HepG2 (cell line): ENCODE measurements around the gene GNG7. TPM values are rescaled to one million over a fixed set of nuclear protein-coding genes. Genes with fewer than 3 reads are reported as not detected.

ENCODE experiments used
- ATAC-seq: fragments of 200-7000 bp; cut with Tn5 transposase; 3 replicates; pipeline ENCODE4 v1.9.1; 2020; ENCODE audit warnings: mild to moderate bottlenecking, moderate library complexity
- BruUV-seq: library from RNA; stranded (reverse); fragments of 400-500 nt; replicated peaks from 2 replicates; lab custom pipeline; 2021; lab: Mats Ljungman, UMichigan
- CTCF ChIA-PET: fragments of 300-600 bp; formaldehyde crosslinking; extraction: SDS; loops from one replicate; lab custom pipeline; 2021; ENCODE audit warnings: low total read pairs, inconsistent platforms, low intra/inter-chr PET ratio; lab: Yijun Ruan, JAX
- POLR2A ChIA-PET: fragments of 350-600 bp; sonication (Branson Sonifier 250); formaldehyde crosslinking; loops from one replicate; lab custom pipeline; 2020; ENCODE audit warnings: antibody characterized with exemption, inconsistent platforms; lab: Yijun Ruan, JAX
- DNase-seq: peaks from one replicate; pipeline ENCODE4 v3.0.0-alpha.2; 2015; ENCODE audit warnings: low spot score
- FAIRE-seq: peaks from 3 replicates; lab custom pipeline; 2011; peaks lifted over from hg19 to GRCh38; lab: Jason Lieb, UNC
- H2AFZ ChIP-seq: one replicate; pipeline ENCODE4 v1.6.1; 2011; ENCODE audit warnings: low read length, inconsistent platforms
- H3K27ac ChIP-seq: fragments of 300-600 bp; 3 replicates; pipeline ENCODE4 v1.8.0; 2011; ENCODE audit warnings: mixed run types, mild to moderate bottlenecking, mixed read lengths, low read length, inconsistent platforms; ENCODE audit not compliant: insufficient read depth; ENCODE audit errors: extremely low read length
- H3K27me3 ChIP-seq, 2 experiments: fragments of 200-600 bp in 1 of 2; 2 replicates in 1 of 2; 3 replicates in 1 of 2; pipeline versions ENCODE4 v1.6.0 to v1.8.0; 2011; ENCODE audit warnings: low read length in 2 of 2, mild to moderate bottlenecking in 2 of 2, moderate library complexity in 2 of 2, inconsistent platforms in 1 of 2; ENCODE audit not compliant: insufficient read depth in 2 of 2, control insufficient read depth in 1 of 2
- H3K36me3 ChIP-seq, 2 experiments: fragments of 200-600 bp in 1 of 2; replicated peaks in 1 of 2; 2 replicates in 1 of 2; 3 replicates in 1 of 2; pipeline versions ENCODE4 v1.5.1 to v1.8.0; 2011; ENCODE audit warnings: low read length in 2 of 2, inconsistent platforms in 1 of 2; ENCODE audit not compliant: insufficient read depth in 2 of 2, control insufficient read depth in 1 of 2
- H3K4me1 ChIP-seq: 2 replicates; pipeline ENCODE4 v1.5.1; 2012; ENCODE audit warnings: low read length, inconsistent platforms; ENCODE audit not compliant: insufficient read depth
- H3K4me2 ChIP-seq: 2 replicates; pipeline ENCODE4 v1.6.0; 2011; ENCODE audit warnings: low read depth, low read length, inconsistent platforms
- H3K4me3 ChIP-seq, 3 experiments: fragments of 200-600 bp in 1 of 3; sonication (generic), shearing (Covaris generic) in 1 of 3; replicated peaks in 1 of 3; 2 replicates each; pipeline ENCODE4 v1.5.1; 2011 to 2016; ENCODE audit warnings: low read length in 3 of 3, inconsistent platforms in 2 of 3, low read depth in 2 of 3, mild to moderate bottlenecking in 2 of 3, control low read depth in 1 of 3, mixed read lengths in 1 of 3; ENCODE audit not compliant: insufficient read depth in 1 of 3
- H3K79me2 ChIP-seq: one replicate; pipeline ENCODE4 v1.6.1; 2011; ENCODE audit warnings: low read length, inconsistent platforms; ENCODE audit not compliant: insufficient read depth
- H3K9ac ChIP-seq: 2 replicates; pipeline ENCODE4 v1.6.0; 2011; ENCODE audit warnings: mild to moderate bottlenecking, low read depth, low read length, inconsistent platforms; ENCODE audit not compliant: insufficient read depth
- H3K9me3 ChIP-seq: 2 replicates; pipeline ENCODE4 v1.5.1; 2012; ENCODE audit warnings: mild to moderate bottlenecking, low read length
- H4K20me1 ChIP-seq: 2 replicates; pipeline ENCODE4 v1.6.0; 2011; ENCODE audit warnings: inconsistent platforms, mild to moderate bottlenecking, low read length, moderate library complexity; ENCODE audit not compliant: insufficient read depth
- DPF2 ChIP-seq: sonication (generic); formaldehyde crosslinking; IDR thresholded peaks from 2 replicates; pipeline ENCODE4 v1.4.0; 2020; ENCODE audit warnings: mild to moderate bottlenecking, low read depth, missing genetic modification reagents, borderline replicate concordance
- GABPB1 ChIP-seq: IDR thresholded peaks from 2 replicates; pipeline ENCODE4 v1.6.1; 2016; ENCODE audit warnings: mild to moderate bottlenecking, missing genetic modification reagents, moderate library complexity, missing compliant biosample characterization
- HES4 ChIP-seq: sonication (generic); formaldehyde crosslinking; IDR thresholded peaks from 2 replicates; pipeline ENCODE4 v1.9.0; 2021; ENCODE audit warnings: mild to moderate bottlenecking, missing genetic modification reagents, borderline replicate concordance
- JDP2 ChIP-seq: sonication (generic); formaldehyde crosslinking; IDR thresholded peaks from 2 replicates; pipeline ENCODE4 v1.8.1; 2022; ENCODE audit warnings: missing genetic modification reagents, borderline replicate concordance
- MTF2 ChIP-seq: sonication (generic); formaldehyde crosslinking; IDR thresholded peaks from 2 replicates; pipeline ENCODE4 v1.5.0; 2020; ENCODE audit warnings: missing genetic modification reagents, borderline replicate concordance
- NR2F2 ChIP-seq: IDR thresholded peaks from 2 replicates; pipeline ENCODE4 v1.6.1; 2012; ENCODE audit warnings: low read depth, inconsistent platforms, borderline replicate concordance
- POLR2A ChIP-seq, 2 experiments: IDR thresholded peaks; 2 replicates each; pipeline ENCODE4 v1.6.1; 2011; ENCODE audit warnings: low read depth in 2 of 2, low read length in 2 of 2, mild to moderate bottlenecking in 1 of 2, moderate library complexity in 1 of 2; ENCODE audit not compliant: insufficient read depth in 1 of 2
- RBAK ChIP-seq: sonication (generic); formaldehyde crosslinking; IDR thresholded peaks from 2 replicates; pipeline ENCODE4 v1.5.1; 2020; ENCODE audit warnings: mild to moderate bottlenecking, missing genetic modification reagents
- RBM22 ChIP-seq: fragments of 200-400 bp; formaldehyde crosslinking; optimal IDR thresholded peaks from 2 replicates; pipeline ENCODE3; 2017; ENCODE audit warnings: mild to moderate bottlenecking, low read length, moderate library complexity
- REPIN1 ChIP-seq: sonication (generic); formaldehyde crosslinking; IDR thresholded peaks from 2 replicates; pipeline ENCODE4 v1.8.0; 2022; ENCODE audit warnings: missing genetic modification reagents, low read depth, mild to moderate bottlenecking, borderline replicate concordance
- RORA ChIP-seq: sonication (generic); formaldehyde crosslinking; IDR thresholded peaks from 2 replicates; pipeline ENCODE4 v1.5.0; 2020; ENCODE audit warnings: mild to moderate bottlenecking, missing genetic modification reagents, moderate library complexity
- RXRA ChIP-seq: sonication (generic); formaldehyde crosslinking; IDR thresholded peaks from 2 replicates; pipeline ENCODE4 v1.5.1; 2020; ENCODE audit warnings: missing genetic modification reagents
- TAF1 ChIP-seq: sonication (generic); formaldehyde crosslinking; IDR thresholded peaks from 2 replicates; pipeline ENCODE4 v1.4.0; 2020; ENCODE audit warnings: missing genetic modification reagents
- XBP1 ChIP-seq: sonication (generic); formaldehyde crosslinking; IDR thresholded peaks from 2 replicates; pipeline ENCODE4 v1.5.0; 2020; ENCODE audit warnings: missing genetic modification reagents
- ZBTB20 ChIP-seq: sonication (generic); formaldehyde crosslinking; IDR thresholded peaks from 2 replicates; pipeline ENCODE4 v1.8.1; 2023; ENCODE audit warnings: missing genetic modification reagents, low read depth, mild to moderate bottlenecking, borderline replicate concordance
- ZBTB3 ChIP-seq: sonication (generic); formaldehyde crosslinking; IDR thresholded peaks from 2 replicates; pipeline ENCODE4 v1.4.0; 2020; ENCODE audit warnings: low read depth, mild to moderate bottlenecking, moderate library complexity, missing genetic modification reagents, borderline replicate concordance
- ZNF746 ChIP-seq: sonication (generic); formaldehyde crosslinking; IDR thresholded peaks from 2 replicates; pipeline ENCODE4 v1.8.0; 2022; ENCODE audit warnings: mild to moderate bottlenecking, missing genetic modification reagents
- ZNF768 ChIP-seq: sonication (generic); formaldehyde crosslinking; IDR thresholded peaks from 2 replicates; pipeline ENCODE4 v1.4.0; 2020; ENCODE audit warnings: missing genetic modification reagents
- ZNF780A ChIP-seq: sonication (generic); formaldehyde crosslinking; IDR thresholded peaks from 2 replicates; pipeline ENCODE4 v1.8.0; 2022; ENCODE audit warnings: mild to moderate bottlenecking, missing genetic modification reagents, moderate library complexity
- WGBS: methylation state at CpG from one replicate; pipeline ENCODE4 v1.1.6; 2017; ENCODE audit warnings: low lambda C conversion rate; 5-methylcytosine and 5-hydroxymethylcytosine counted together
- in situ Hi-C: cut with HindIII; loops from 2 replicates; pipeline ENCODE4 v1.10.0; 2017; ENCODE audit warnings: low pct_unique_long_range_greater_than_20kb; ENCODE audit not compliant: extremely low pct_ligation_motif_present
- intact Hi-C: fragments of 100-400 bp; cut with micrococcal nuclease; formaldehyde crosslinking; loops from one replicate; pipeline ENCODE4 v1.10.0; 2022; ENCODE audit not compliant: unreplicated experiment
- polyA plus RNA-seq, 8 experiments: library from polyadenylated mRNA; depleted of rRNA in 3 of 8; stranded (reverse) in 7 of 8; unstranded in 1 of 8; fragments of >200 nt; fragmentation: Illumina TruSeq in 4 of 8; extraction: Trizol in 4 of 8; gene quantifications; 2 replicates each; pipeline versions ENCODE4 v1.2.1 to v1.2.3, GENCODE V29; 2011 to 2016; ENCODE audit warnings: low read depth in 4 of 8, missing spikeins in 1 of 8, mixed read lengths in 1 of 8; ENCODE audit not compliant: insufficient read depth in 1 of 8
- total RNA-seq, 5 experiments: library from RNA; depleted of rRNA; stranded (reverse); fragments of >200 nt; fragmentation: Illumina TruSeq; extraction: Trizol; gene quantifications; 2 replicates each; pipeline ENCODE4 v1.2.3, GENCODE V29; 2016; ENCODE audit warnings: low read depth in 1 of 5
- TF ChIP-seq, protein P1 (sequence below): sonication (generic); formaldehyde crosslinking; IDR thresholded peaks from 2 replicates; pipeline ENCODE4 v1.4.0; 2020; ENCODE audit warnings: missing genetic modification reagents
- TF ChIP-seq, protein P2 (sequence below): sonication (generic); formaldehyde crosslinking; IDR thresholded peaks from 2 replicates; pipeline ENCODE4 v1.4.0; 2020; ENCODE audit warnings: mild to moderate bottlenecking, missing genetic modification reagents
- TF ChIP-seq, protein P3 (sequence below): sonication (generic); formaldehyde crosslinking; IDR thresholded peaks from 2 replicates; pipeline ENCODE4 v1.4.0; 2020; ENCODE audit warnings: missing genetic modification reagents

Gene GNG7
- total and polyA plus RNA-seq, 2 of the 13 experiments (the other 11 are each of a cell fraction or from before 2014, with no cell fraction given) = 1.4 to 3.3 TPM

DNA sequence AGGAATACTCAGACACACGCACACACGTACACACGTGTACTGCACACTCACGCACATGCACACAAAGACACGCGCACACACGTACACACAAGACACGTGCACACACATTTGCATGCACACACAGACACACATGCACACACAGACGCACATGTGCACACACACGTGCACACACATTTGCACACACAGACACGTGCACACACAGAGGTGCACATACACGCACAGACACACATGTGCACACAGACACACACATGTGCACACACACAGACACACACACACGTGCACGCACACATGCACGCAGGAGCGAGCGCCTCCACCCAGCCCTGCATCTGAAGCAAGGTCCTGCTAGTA lies 145.4 kb downstream of the GNG7 start:
- H3K9me3 ChIP-seq = no peaks in the 10 kb centered on the region
- peak overlapping the region; percentile 77 for H3K27ac ChIP-seq
- no peaks in the 10 kb centered on the region for H3K36me3 ChIP-seq
- H2AFZ ChIP-seq = no peak overlapping the region
- H3K4me2 ChIP-seq = peak overlapping the region; percentile 68
- H4K20me1 ChIP-seq = no peaks in the 10 kb centered on the region
- H3K9ac ChIP-seq = no peak overlapping the region
- peak; percentile 26 for FAIRE-seq
- CTCF ChIA-PET = no interaction called here
- POLR2A ChIA-PET = interaction anchor here (1.0 to 5.1 kb wide), 8 partner anchors 11 to 310 kb away, joined by 3 to 53 read pairs (median 4); partner anchors contain the start of genes GADD45B and ZNF556
- in situ Hi-C loops (no loop called here), intact Hi-C loops (no loop called here)
- no peaks in the 10 kb centered on the region for H3K27me3 ChIP-seq
- H3K79me2 ChIP-seq = no peaks in the 10 kb centered on the region
- BruUV-seq = no TSS peak
- no peak for ATAC-seq
- H3K4me3 ChIP-seq = peak overlapping the region in 1 of 3 experiments; percentile 22; a peak in 1 of 6 replicates
- no peak for DNase-seq
- peaks cover 60% of the 10 kb centered on the region for H3K4me1 ChIP-seq
- WGBS = 90% methylated on average over 13 of the region's 17 CpGs
- no peak for TF ChIP-seq JDP2 (CRISPR knock-in tag)
- no peak for TF ChIP-seq NR2F2
- TF ChIP-seq, protein P1, sequence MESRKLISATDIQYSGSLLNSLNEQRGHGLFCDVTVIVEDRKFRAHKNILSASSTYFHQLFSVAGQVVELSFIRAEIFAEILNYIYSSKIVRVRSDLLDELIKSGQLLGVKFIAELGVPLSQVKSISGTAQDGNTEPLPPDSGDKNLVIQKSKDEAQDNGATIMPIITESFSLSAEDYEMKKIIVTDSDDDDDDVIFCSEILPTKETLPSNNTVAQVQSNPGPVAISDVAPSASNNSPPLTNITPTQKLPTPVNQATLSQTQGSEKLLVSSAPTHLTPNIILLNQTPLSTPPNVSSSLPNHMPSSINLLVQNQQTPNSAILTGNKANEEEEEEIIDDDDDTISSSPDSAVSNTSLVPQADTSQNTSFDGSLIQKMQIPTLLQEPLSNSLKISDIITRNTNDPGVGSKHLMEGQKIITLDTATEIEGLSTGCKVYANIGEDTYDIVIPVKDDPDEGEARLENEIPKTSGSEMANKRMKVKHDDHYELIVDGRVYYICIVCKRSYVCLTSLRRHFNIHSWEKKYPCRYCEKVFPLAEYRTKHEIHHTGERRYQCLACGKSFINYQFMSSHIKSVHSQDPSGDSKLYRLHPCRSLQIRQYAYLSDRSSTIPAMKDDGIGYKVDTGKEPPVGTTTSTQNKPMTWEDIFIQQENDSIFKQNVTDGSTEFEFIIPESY = 0 out of 2 replicates have a peak, but pooled peaks have one; percentile 34
- TF ChIP-seq, protein P2, sequence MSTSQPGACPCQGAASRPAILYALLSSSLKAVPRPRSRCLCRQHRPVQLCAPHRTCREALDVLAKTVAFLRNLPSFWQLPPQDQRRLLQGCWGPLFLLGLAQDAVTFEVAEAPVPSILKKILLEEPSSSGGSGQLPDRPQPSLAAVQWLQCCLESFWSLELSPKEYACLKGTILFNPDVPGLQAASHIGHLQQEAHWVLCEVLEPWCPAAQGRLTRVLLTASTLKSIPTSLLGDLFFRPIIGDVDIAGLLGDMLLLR (CRISPR knock-in tag) = no peak
- peak; percentile 46; the same call in 1 of the 2 replicates for TF ChIP-seq ZNF780A (CRISPR knock-in tag)
- no peak for TF ChIP-seq HES4
- TF ChIP-seq, protein P3, sequence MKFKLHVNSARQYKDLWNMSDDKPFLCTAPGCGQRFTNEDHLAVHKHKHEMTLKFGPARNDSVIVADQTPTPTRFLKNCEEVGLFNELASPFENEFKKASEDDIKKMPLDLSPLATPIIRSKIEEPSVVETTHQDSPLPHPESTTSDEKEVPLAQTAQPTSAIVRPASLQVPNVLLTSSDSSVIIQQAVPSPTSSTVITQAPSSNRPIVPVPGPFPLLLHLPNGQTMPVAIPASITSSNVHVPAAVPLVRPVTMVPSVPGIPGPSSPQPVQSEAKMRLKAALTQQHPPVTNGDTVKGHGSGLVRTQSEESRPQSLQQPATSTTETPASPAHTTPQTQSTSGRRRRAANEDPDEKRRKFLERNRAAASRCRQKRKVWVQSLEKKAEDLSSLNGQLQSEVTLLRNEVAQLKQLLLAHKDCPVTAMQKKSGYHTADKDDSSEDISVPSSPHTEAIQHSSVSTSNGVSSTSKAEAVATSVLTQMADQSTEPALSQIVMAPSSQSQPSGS (CRISPR knock-in tag) = no peak
- no peak for TF ChIP-seq POLR2A (IDR thresholded peaks at IDR 0.05; ENCODE audit: insufficient read depth in 1 of 2, low read depth in 2 of 2, low read length in 2 of 2)
- TF ChIP-seq REPIN1 (CRISPR knock-in tag) = no peak; the same call in 1 of the 2 replicates
- TF ChIP-seq ZNF768 = no peak
- TF ChIP-seq DPF2 (CRISPR knock-in tag) = no peak
- no peak for TF ChIP-seq MTF2 (CRISPR knock-in tag)
- TF ChIP-seq XBP1 (CRISPR knock-in tag) = no peak
- TF ChIP-seq ZBTB20 (CRISPR knock-in tag) = no peak
- no peak for TF ChIP-seq ZBTB3 (CRISPR knock-in tag)
- no peak for TF ChIP-seq ZNF746 (CRISPR knock-in tag)
- no peak for TF ChIP-seq TAF1
- no peak for TF ChIP-seq RORA (CRISPR knock-in tag)
- no peak for TF ChIP-seq RXRA (CRISPR knock-in tag)
- TF ChIP-seq RBM22 = no peak
- no peak for TF ChIP-seq GABPB1 (CRISPR knock-in tag)
- TF ChIP-seq RBAK (CRISPR knock-in tag) = no peak
